Tibial artery (tissue), 4 donors: Measurements from ENCODE around the gene MPHOSPH6.

Source experiments
- DNase-seq, 2 donors: peaks; one replicate each; pipeline ENCODE4 v3.0.0-alpha.2; 2019
- H3K27ac ChIP-seq, 2 donors: fragments of 200-600 bp; sonication (generic) in 1 of 2; 1 replicate in 1 of 2; 2 replicates in 1 of 2; pipeline ENCODE4 v1.5.1; 2018 to 2019; ENCODE audit warnings: mild to moderate bottlenecking in 1 of 2
- H3K27me3 ChIP-seq, 2 donors: fragments of 200-600 bp; sonication (generic) in 1 of 2; one replicate each; pipeline versions ENCODE4 v1.5.1 to v1.6.0; 2016 to 2019
- H3K36me3 ChIP-seq, 3 donors: fragments of 200-600 bp; sonication (generic) in 2 of 3; one replicate each; pipeline ENCODE4 v1.5.1; 2016 to 2019; ENCODE audit warnings: mild to moderate bottlenecking in 2 of 3
- H3K4me1 ChIP-seq, 4 donors: fragments of 200-600 bp; sonication (generic) in 2 of 4; 1 replicate in 3 of 4; 2 replicates in 1 of 4; pipeline ENCODE4 v1.5.1; 2016 to 2019
- H3K4me3 ChIP-seq, 2 donors: fragments of 200-600 bp; sonication (generic) in 1 of 2; 1 replicate in 1 of 2; 2 replicates in 1 of 2; pipeline ENCODE4 v1.5.1; 2018 to 2019; ENCODE audit warnings: mild to moderate bottlenecking in 2 of 2
- H3K9me3 ChIP-seq, 3 donors: fragments of 200-600 bp; sonication (generic) in 1 of 3; one replicate each; pipeline ENCODE4 v1.5.1; 2016 to 2019
- CTCF ChIP-seq, 2 experiments: fragments of 200-600 bp in 1 of 2; fragments of 450-650 bp in 1 of 2; IDR thresholded peaks; one replicate each; pipeline ENCODE4 v1.5.1; 2017 to 2019; ENCODE audit warnings: antibody characterized with exemption in 2 of 2, mild to moderate bottlenecking in 1 of 2, moderate library complexity in 1 of 2
- intact Hi-C: fragments of 100-400 bp; cut with DNase I; formaldehyde crosslinking; loops from one replicate; pipeline ENCODE4 v1.15.0; 2023; ENCODE audit warnings: low total_unique reads

Gene MPHOSPH6

DNA sequence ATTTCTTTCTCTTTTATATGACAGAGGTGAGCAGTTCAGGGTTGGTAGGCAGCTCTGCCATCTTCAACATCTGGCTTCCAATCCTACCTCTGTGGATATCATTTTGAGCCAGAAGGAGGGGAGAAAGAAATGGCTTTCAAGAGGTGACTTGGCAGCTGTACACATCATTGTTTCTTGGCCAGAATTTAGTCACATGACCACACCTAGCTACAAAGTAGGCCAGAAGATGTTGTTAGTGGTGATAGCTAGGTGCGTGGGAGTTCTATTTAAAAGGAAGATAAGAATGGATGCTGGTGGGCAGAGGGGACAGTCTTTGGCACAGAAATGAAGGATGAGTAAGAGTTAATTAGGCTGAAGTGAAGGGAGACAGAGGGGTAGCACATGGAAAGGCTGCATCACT is 29.2 kb upstream of the MPHOSPH6 start:
- no peak for DNase-seq
- Histone ChIP-seq H3K27ac (no peak overlapping the region), H3K36me3 (no peaks in the 10 kb centered on the region), H3K4me1 (no peaks in the 10 kb centered on the region), H3K4me3 (no peak overlapping the region), H3K9me3 (no peaks in the 10 kb centered on the region), H3K27me3 (no peaks in the 10 kb centered on the region)
- TF ChIP-seq CTCF (IDR thresholded peaks at IDR 0.05), result no peak
- intact Hi-C loops, result no loop called here

DNA sequence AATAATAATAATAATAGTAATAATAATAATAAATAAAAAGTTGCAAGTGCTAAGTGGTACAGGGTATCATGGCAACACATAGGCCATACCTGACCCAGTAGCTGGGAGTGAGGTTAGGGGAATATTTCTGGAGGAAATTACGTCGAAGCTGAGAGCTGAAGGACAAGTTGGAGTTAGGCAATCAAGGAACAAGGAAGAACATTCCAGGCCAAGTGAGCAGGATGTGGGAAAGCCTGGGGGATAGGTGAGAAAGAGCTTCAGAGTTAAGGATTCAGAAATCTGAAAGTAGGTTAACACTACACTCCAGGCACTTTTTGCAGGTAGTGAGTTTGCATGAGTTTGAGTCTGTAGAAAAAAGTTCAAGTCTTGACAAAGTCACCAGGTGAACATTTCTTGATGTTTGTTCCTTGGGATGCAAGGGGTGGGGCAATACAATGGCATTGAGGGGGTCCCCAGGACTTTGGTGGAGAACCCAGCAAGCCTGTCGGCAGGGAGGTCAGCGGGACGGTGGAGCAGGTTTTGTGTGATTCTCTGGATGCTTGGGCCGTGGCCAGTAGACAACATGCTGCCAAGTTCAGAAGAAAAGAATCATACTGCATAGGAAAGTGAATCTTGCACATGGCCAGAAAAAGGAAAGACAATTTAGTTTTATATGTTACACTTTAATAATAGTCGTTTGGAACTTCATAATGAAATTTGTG is 27.7 kb upstream of the MPHOSPH6 start:
- intact Hi-C loops, result no loop called here
- Histone ChIP-seq H3K27me3 (no peaks in the 10 kb centered on the region), H3K9me3 (no peaks in the 10 kb centered on the region), H3K27ac (no peak overlapping the region), H3K36me3 (no peaks in the 10 kb centered on the region), H3K4me3 (no peak overlapping the region), H3K4me1 (no peaks in the 10 kb centered on the region)
- DNase-seq, result no peak
- TF ChIP-seq CTCF (IDR thresholded peaks at IDR 0.05), result no peak

- H3K9me3 ChIP-seq, result no peaks in the 10 kb centered on the region
- no peak overlapping the region for H3K27ac ChIP-seq
- TF ChIP-seq CTCF (IDR thresholded peaks at IDR 0.05), result no peak
- no peaks in the 10 kb centered on the region for H3K4me1 ChIP-seq
- intact Hi-C loops, result no loop called here
- no peaks in the 10 kb centered on the region for H3K36me3 ChIP-seq
- DNase-seq, result no peak
- H3K4me3 ChIP-seq, result no peak overlapping the region
- H3K27me3 ChIP-seq, result no peaks in the 10 kb centered on the region
Measured at GRCh38 chr16:82195917-82196494, 26.0 kb upstream of the MPHOSPH6 start.

DNA sequence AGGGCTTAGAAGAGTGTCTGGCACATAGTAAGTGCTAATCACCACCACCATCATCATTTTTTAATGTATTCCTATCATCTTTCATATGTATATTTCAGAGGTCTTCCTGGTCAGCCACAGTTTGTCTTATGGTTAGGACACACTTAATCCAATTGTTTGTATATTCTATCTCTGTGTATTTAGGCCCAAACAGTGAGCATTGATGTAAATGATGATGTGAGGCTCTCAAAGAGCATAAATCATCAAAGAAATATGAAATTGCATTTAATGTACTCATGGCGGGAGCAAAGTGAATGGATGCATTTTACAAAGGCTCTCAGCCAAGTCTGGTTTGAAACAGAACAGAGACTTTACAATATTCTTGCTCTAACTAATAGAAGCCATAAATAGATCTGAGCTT is 24.1 kb upstream of the MPHOSPH6 start:
- DNase-seq, result no peak
- intact Hi-C loops, result no loop called here
- TF ChIP-seq CTCF (IDR thresholded peaks at IDR 0.05), result no peak

GRCh38 chr16:82192665-82193064 is 22.6 kb upstream of the MPHOSPH6 start:
- Histone ChIP-seq H3K27me3 (no peaks in the 10 kb centered on the region), H3K4me1 (no peaks in the 10 kb centered on the region), H3K4me3 (no peak overlapping the region), H3K36me3 (no peaks in the 10 kb centered on the region), H3K27ac (no peak overlapping the region), H3K9me3 (no peaks in the 10 kb centered on the region)
- DNase-seq, result no peak
- no peak for TF ChIP-seq CTCF (IDR thresholded peaks at IDR 0.05)
- intact Hi-C loops, result no loop called here

More for the DNA sequence above, 24.1 kb upstream of the MPHOSPH6 start:
- Histone ChIP-seq H3K4me1 (no peaks in the 10 kb centered on the region), H3K27me3 (no peaks in the 10 kb centered on the region), H3K36me3 (no peaks in the 10 kb centered on the region), H3K27ac (no peak overlapping the region), H3K9me3 (no peaks in the 10 kb centered on the region), H3K4me3 (no peak overlapping the region)
